Measurements from ENCODE around the gene HIVEP3. TPM values are rescaled to one million over a fixed set of nuclear protein-coding genes. Genes with fewer than 3 reads are reported as not detected.

HIVEP3 gene
- total RNA-seq, 1 experiment from 2014 or later: not detected

GRCh38 chr1:41515131-41515678, 403.5 kb downstream of the HIVEP3 start:
- DNase-seq (ENCODE audit: low spot score): peak; percentile 30
- in situ Hi-C loops (cut with HindIII; ENCODE audit: low sequenced_read_pairs): no loop called here

GRCh38 chr1:41514381-41514780, 404.3 kb downstream of the HIVEP3 start:
- DNase-seq (ENCODE audit: low spot score): no peak
- in situ Hi-C loops (cut with HindIII; ENCODE audit: low sequenced_read_pairs): no loop called here

- in situ Hi-C loops (cut with HindIII; ENCODE audit: low sequenced_read_pairs): no loop called here
- DNase-seq (ENCODE audit: low spot score): no peak
Measured at GRCh38 chr1:41513383-41513735, 405.4 kb downstream of the HIVEP3 start.

GRCh38 chr1:41512701-41513382, 405.9 kb downstream of the HIVEP3 start:
- no peak for DNase-seq (ENCODE audit: low spot score)
- in situ Hi-C loops (cut with HindIII; ENCODE audit: low sequenced_read_pairs): no loop called here

GRCh38 chr1:41511239-41511540, 407.5 kb downstream of the HIVEP3 start:
- in situ Hi-C loops (cut with HindIII; ENCODE audit: low sequenced_read_pairs): no loop called here

GRCh38 chr1:41510531-41511238, 408.0 kb downstream of the HIVEP3 start:
- no peak for DNase-seq (ENCODE audit: low spot score)
- in situ Hi-C loops (cut with HindIII; ENCODE audit: low sequenced_read_pairs): no loop called here

More at GRCh38 chr1:41511239-41511540, 407.5 kb downstream of the HIVEP3 start:
- no peak for DNase-seq (ENCODE audit: low spot score)

GRCh38 chr1:41509270-41509671, 409.5 kb downstream of the HIVEP3 start:
- DNase-seq (ENCODE audit: low spot score): no peak
- in situ Hi-C loops (cut with HindIII; ENCODE audit: low sequenced_read_pairs): no loop called here

GRCh38 chr1:41508290-41508689, 410.4 kb downstream of the HIVEP3 start:
- peak; percentile 52 for DNase-seq (ENCODE audit: low spot score)
- in situ Hi-C loops (cut with HindIII; ENCODE audit: low sequenced_read_pairs): no loop called here

GRCh38 chr1:41507836-41508235, 410.9 kb downstream of the HIVEP3 start:
- no peak for DNase-seq (ENCODE audit: low spot score)
- in situ Hi-C loops (cut with HindIII; ENCODE audit: low sequenced_read_pairs): no loop called here

- in situ Hi-C loops (cut with HindIII; ENCODE audit: low sequenced_read_pairs): no loop called here
- no peak for DNase-seq (ENCODE audit: low spot score)
Measured at GRCh38 chr1:41507110-41507720, 411.5 kb downstream of the HIVEP3 start.

- no peak for DNase-seq (ENCODE audit: low spot score)
- in situ Hi-C loops (cut with HindIII; ENCODE audit: low sequenced_read_pairs): no loop called here
Measured at GRCh38 chr1:41504114-41505035, 414.3 kb downstream of the HIVEP3 start.

GRCh38 chr1:41503538-41504113, 415.1 kb downstream of the HIVEP3 start:
- DNase-seq (ENCODE audit: low spot score): no peak
- in situ Hi-C loops (cut with HindIII; ENCODE audit: low sequenced_read_pairs): no loop called here

GRCh38 chr1:41502912-41503311, 415.8 kb downstream of the HIVEP3 start:
- in situ Hi-C loops (cut with HindIII; ENCODE audit: low sequenced_read_pairs): no loop called here
- DNase-seq (ENCODE audit: low spot score): no peak

- no peak for DNase-seq (ENCODE audit: low spot score)
- in situ Hi-C loops (cut with HindIII; ENCODE audit: low sequenced_read_pairs): no loop called here
Measured at GRCh38 chr1:41501581-41501980, 417.1 kb downstream of the HIVEP3 start.

- no peak for DNase-seq (ENCODE audit: low spot score)
- in situ Hi-C loops (cut with HindIII; ENCODE audit: low sequenced_read_pairs): no loop called here
Measured at GRCh38 chr1:41500781-41501518, 417.8 kb downstream of the HIVEP3 start.

- DNase-seq (ENCODE audit: low spot score): no peak
- in situ Hi-C loops (cut with HindIII; ENCODE audit: low sequenced_read_pairs): no loop called here
Measured at GRCh38 chr1:41500378-41500777, 418.3 kb downstream of the HIVEP3 start.

- in situ Hi-C loops (cut with HindIII; ENCODE audit: low sequenced_read_pairs): no loop called here
- DNase-seq (ENCODE audit: low spot score): no peak
Measured at GRCh38 chr1:41499591-41499990, 419.1 kb downstream of the HIVEP3 start.

GRCh38 chr1:41498804-41499203, 419.9 kb downstream of the HIVEP3 start:
- DNase-seq (ENCODE audit: low spot score): no peak
- in situ Hi-C loops (cut with HindIII; ENCODE audit: low sequenced_read_pairs): no loop called here
